HG03342 (cell line): ENCODE results near the gene B4GALT5.

Source experiments
- ATAC-seq: cut with Tn5 transposase; IDR thresholded peaks from one replicate; pipeline ENCODE4 v1.9.1; 2021; ENCODE audit warnings: mild to moderate bottlenecking, moderate library complexity; ENCODE audit not compliant: unreplicated experiment

The B4GALT5 gene

DNA sequence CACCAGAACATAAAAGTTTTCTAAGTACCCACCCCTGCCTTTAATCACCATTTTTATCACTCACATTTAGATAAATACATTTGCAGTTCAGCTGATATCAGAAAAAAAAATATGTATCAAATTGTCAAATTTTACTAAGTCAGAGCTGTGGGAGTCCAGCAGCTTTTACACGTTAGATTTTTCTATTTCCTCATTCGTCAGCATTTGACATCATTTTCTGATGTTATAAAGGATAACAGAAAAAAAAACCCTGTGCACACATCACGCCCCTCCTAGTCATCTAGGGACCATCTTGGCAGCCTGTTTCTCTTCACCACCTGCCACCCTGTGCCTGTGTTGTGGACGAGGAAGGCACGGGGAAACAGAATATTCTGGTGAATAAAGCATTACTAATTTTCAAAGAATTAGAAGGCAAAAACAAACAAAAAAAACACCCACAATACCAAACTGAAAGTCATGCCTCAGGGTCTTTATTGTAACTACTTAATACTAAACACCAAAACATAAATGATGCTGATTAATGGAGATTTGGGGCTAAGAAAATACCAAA lies 12.4 kb downstream of the B4GALT5 start:
- no peak for ATAC-seq

DNA sequence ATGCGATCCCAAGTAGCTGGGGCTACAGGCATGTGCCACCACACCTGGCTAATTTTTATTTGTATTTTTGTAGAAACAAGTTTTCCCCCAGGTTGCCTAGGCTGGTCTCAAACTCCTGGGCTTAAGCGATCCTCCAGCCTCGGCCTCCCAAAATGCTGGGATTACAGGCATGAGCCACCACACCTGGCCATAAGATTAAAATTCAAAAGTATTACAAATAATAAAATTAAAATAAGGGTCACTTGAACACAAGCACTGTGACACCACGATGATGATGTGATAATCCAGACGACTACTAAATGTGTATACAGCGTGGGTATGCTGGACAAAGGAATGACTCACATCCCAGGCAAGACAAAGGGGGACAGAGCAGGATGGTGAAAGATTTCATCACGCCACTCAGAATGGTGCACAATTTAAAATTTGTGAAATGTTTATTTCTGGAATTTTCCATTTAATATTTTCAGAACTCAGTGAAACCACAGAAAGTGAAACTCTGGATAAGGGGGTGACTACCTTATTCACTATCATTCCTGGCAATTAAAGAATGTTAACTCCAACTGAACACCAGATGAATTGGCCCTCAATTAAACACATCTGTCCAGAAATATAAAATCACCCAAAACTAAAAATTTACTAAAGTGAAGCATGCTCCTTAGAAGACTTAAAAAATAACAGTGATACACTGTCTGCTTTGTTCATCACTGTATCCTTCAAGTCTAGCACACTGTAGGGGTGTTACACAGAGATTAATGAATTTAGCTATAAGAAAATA lies 13.1 kb downstream of the B4GALT5 start:
- ATAC-seq: no peak

DNA sequence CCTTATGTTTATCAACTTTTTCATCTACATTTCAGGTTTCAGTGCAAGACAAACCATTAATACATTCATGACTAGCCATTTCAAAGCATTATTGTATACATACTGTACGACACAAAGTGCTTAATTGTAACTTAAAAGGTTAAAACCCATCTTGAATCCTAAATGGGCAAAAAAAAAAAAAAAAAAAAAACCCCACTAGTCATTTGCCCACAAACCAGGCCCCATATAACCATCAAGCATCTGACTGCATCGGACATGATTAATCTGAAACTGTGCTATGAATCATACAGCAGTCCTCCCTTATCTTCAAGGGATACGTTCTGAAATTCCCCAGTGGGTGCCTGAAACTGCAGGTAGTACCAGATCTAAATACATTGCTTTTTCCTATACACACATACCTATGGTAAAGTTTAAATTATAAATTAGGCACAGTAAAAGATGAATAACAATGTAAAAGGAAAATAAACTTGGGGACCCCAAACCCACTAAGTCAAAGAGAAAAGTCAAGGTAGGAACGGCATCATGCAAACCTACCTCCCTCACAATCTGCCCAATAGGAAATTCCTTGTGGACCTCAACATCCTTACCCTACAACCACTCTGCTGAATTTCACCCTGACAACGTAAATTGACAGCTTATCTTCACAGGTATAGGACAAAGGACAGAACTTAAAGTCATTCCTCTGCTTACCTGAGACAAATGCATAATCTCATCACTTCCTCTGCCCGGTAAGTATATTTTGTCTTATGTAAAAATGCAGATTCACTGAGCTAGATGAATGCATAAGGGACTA lies 14.3 kb downstream of the B4GALT5 start:
- peak; percentile 75 for ATAC-seq

DNA sequence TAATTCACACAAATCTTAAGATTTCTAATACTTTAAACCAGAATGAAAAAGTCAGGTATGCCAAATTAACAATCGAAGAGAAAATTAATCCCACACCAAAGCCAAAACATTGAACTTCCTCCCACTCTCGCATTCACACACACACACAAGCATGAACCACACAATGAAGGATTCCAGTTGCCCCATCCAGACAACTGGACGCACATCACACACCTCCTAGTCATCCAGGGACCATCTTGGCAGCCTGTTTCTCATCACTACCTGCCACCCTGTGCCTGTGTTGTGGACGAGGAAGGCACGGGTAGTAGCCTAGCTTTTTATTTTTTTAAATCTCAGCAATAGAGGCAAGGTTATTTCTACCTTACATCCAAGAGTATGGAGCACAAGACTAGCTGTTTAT lies 15.2 kb downstream of the B4GALT5 start:
- no peak for ATAC-seq

DNA sequence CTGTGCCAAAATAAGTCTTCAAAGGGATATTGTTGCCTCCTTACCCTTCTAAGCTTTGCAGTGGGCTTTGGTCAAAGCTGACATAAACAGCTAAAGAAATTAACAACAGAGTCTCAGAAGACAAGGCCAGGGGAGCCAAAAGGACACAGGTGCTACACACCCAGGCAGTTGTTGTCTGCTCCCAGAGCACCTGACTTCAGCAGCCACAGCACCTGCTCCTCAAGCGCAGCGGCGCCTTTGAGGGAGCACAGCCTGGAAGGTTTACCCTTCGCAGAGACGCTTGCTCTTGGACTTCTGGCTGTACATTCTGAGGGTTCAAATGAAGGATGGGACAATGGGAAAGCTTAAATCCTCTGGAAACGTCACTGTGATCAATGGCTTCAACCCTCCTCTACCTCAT lies 16.6 kb downstream of the B4GALT5 start:
- no peak for ATAC-seq

DNA sequence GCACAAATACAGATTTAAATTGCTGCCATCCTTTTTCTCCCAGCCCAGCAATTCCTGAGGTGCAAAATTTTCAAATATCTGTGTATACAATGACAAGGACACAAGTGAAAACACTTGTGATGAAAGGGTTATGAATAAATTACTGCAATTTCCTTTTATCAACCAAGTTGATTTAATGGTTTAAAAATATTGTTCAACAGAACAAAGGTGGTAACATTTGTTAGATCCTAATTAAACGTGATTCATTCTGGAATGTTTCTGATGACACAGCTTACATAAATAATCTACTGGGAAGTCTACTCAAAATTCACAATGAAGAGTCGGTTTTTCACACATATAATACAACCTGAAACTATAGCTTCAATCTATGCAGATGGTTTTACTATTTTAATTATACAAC lies 17.1 kb downstream of the B4GALT5 start:
- ATAC-seq: no peak

DNA sequence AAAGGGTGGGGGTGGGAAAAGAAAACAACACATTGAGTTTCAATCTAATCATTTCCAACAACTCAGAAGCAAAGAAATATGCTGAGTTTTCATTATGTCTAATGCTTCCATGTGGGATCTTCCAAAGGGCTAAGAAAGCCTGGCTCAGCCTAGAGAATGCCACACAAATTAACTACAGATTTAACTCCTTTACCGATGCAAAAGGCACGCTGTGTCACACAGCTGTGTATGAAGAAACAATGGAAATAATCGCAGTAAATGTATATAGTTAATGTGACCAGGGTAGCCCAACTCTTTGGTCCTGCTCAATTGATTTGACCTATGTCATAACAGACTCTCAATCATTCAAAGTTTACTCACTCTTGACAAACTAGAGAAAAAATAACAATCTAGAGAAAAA lies 17.8 kb downstream of the B4GALT5 start:
- ATAC-seq: no peak

DNA sequence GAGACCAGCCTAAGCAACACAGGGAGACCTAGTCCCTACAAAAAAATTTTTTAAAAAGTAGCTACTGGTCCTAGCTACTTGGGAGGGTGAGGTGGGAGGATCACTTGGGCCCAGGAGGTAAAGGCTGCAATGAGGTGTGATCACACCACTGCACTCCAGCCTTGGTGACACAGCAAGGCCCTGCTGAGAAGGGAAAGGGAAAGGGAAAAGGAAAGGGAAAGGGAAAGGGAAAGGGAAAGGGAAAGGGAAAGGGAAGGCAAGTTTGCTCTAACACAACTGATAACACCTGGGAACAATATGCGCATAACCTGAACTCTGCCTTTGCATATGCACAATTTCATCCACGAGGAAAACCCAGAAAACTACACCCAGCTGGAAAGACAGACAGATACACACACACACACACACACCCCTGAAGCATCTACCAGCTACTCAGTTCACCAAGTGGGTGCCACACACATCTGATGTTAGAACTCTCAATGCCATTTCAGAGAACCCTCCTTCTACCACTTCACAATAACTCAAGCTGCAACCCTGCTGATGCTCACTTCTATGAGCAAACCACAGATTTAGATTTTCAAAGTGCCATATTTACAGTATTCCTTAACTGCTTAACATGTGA lies 19.1 kb downstream of the B4GALT5 start:
- no peak for ATAC-seq

DNA sequence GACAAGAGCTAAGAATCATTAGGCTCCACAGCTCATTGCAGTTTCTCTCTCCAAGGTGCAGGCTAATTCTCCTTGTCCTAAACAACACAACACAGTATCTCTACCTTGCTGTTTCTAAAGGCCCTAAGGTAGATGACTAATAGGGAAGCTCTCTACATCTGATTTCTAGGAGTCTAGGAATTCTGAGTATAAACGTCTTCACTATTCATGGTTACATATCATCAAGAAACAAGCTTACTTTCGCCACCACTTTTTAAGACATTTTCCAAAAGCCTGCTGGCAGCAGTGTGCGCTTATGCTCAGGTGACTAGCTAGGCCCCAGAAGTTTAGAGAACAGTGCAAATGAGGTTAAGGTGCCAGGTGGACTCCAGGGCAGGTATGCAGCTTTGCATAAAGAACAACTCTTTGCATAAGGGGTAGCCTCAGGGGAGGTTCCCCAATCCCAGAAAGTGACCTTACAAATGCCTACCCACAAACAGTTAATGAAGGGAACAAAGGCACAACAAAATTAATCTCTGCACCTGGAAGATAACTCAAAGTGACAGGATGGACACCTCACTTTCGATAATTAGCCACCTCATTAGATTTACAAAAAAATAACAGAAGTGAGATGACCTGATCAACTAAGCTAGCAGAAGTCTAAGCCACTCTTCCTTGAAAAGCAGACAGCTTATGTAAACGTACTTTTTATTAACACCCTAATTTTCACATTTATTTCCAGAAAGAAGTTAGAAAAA lies 20.1 kb downstream of the B4GALT5 start:
- no peak for ATAC-seq

DNA sequence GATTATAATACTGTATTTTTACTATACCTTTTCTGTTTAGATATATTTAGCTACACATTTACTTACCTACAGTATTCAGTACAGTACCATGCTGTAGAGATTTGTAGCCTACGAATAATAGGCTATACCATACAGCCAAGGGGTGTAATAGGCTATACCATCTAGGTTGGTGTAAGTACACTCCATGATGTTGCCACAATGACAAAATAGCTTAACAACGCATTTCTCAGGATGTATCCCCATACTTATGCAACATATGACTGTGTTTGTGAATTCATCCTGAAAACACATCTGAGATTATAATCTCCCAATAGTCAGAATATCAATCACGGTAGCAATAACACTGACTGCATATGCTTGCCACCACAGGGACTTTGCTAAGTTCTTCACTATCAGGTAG lies 20.7 kb downstream of the B4GALT5 start:
- no peak for ATAC-seq

DNA sequence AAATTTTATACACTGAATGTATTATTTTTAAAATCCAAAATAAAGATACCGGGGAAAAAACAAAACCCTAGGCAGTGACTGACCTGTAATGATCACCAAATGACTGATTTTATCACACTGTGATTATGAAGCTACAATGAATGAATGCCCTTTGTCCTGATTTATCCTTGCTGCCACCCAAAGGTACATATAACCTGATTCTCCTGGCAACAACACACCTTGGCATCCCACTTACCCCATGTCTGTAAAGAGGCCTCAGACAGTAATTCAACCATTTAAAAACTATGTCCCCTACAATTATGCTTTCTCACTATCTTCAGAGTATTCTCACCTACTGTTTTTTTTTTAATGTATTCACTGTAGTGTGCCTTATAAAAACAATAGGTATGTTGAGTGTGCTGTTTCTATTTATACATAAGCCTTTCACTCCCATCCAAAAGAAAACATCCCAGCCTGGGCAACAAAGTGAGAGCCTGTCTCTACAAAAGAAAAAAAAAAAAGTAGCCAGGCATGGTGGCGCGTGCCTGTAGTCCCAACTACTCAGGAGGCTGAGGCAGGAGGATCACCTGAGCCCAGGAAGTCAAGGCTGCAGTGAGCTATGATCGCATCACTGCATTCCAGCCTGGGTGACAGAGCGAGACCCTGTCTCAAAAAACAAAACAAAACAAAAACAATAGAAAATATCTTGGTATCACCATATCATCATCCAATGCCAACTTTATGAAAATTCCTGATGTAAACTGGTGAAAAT lies 21.7 kb downstream of the B4GALT5 start:
- no peak for ATAC-seq

DNA sequence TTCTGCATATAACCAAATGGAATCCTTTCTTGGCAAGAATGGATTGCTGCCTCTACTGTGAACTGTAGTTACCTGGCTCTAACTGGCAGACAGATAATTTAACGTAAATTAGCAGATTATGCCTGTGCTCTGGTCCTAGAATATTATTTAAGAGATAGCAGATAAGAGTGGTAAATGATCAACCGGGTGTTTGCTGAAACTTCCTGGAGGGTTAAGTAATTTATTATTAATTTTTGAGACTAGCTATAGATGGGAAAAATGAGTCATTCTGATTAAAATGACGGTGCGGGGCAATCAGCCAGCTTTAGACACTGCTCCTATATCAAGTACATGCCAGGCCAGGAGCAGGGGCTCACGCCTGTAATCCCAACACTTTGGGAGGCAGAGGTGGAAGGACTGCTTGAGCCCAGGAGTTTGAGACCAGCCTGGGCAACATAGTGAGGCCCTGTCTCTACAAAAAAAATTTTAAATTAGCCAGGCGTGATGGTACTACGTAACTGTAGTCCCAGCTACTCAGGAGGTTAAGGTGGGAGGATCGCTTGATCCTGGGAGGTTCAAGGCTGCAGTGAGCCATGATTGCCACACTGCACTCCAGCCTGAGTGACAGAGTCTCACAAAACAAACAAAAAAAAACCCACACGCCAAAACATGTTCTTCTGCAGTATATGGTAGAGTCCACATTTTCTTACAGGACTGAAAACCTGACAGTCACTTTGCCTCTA lies 22.6 kb downstream of the B4GALT5 start:
- no peak for ATAC-seq

DNA sequence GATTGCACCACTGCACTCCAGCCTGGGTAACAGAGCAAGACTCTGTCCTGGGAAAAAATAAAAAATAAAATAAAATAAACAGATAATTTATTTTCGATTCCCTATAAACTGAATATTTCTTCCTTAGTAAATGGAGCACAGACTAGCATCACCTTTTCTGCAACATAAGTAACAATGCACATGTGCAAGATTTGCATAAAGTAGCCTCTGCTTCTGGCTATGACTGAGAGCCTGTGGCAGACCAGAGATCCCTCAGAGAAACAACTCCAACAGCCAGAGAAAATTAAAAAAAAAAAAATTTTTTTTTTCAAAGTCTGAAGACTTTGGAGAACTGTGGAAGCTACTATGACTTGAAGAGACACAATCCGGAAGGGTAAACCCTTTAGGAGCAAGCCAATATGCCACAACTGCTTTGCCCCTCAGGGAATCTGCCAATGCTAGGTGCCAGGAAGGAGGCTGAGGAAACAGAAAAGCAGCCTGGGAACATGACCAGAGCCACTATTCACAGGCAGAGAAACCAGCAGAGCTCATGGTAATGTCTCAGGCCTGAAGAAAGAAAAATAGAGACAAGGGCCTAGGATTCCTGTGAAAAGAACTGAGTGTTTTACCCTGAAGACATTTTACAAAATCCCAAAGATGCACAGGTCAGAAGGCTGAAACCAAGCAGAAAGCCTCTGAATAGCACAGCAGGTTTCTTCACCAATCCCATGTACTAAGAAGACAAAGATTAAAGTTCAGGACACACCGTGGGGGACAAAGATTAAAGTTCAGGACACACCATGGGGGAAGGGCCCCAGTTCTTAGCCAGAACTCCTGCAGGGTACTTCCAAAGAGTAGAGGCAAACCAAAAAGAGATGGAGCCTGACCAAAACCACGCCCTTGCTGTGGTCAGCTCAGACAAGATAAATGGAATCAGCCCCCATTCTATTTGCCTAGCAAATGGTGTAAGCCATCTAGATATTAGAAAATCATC lies 25.8 kb downstream of the B4GALT5 start:
- no peak for ATAC-seq

DNA sequence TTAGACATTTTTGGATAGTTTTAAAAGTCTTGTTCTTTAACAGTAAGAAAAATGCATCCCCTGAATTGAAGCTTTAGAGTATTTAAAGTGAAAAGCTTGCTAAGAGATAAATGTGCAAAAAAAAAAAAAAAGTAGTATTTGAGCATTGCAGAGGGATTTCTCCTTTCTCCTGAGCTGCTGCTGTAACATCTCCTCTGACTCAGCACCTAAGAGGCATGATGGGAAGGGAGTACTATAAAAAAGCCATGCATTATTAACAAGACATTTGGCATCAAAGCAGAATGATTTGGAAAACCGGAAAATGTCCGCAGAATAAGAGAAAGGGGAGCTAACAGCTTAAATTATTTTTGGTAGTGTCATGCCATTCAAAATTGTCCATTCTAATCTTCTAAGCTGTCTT lies 27.9 kb downstream of the B4GALT5 start:
- no peak for ATAC-seq

DNA sequence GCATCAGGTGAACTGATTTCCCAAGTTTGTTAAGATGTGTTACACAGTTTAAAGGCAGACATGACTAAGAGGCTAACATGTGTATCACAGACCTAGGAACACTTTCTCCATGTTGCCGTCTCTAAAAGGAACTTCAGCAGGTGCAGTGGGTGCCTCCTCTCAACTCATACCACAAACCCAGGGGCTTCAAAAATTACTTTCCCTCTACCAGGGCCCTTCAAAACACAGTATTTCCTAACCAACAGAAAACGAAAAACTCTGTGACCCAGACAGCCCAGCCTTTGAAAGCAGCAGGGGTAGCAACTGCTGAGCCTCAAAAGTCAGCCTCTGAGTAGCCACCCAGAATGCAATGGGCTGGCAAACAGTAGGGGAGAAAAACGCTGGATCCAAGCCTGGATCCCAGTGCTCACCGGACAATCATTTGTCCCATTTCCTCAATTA lies 28.5 kb downstream of the B4GALT5 start:
- ATAC-seq: no peak

DNA sequence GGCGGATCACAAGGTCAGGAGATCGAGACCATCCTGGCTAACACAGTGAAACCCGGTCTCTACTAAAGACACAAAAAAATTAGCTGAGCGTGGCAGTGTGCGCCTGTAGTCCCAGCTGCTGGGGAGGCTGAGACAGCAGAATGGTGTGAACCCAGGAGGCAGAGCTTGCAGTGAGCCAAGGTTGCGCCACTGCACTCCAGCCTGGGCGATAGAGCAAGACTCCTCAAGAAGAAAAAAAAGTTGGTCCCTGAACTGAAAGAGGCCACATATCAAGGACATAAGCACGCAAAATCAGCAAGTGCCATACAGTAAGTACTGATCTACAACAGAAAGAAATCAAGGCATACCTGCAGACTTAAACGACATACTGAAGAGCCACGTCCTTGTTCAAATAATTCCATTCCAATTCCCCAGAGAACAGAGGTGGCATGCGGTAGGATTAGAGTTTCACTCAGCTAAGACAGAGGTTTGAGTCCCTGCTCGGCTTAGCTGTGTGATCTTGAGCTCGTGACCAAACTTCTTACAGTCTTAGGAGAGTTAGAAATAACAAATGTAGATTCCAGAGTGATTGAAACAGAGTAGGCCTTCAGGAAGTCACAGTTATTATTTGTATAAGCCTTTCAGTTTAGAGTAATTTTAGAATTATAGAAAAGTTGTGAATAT lies 29.2 kb downstream of the B4GALT5 start:
- ATAC-seq: no peak

DNA sequence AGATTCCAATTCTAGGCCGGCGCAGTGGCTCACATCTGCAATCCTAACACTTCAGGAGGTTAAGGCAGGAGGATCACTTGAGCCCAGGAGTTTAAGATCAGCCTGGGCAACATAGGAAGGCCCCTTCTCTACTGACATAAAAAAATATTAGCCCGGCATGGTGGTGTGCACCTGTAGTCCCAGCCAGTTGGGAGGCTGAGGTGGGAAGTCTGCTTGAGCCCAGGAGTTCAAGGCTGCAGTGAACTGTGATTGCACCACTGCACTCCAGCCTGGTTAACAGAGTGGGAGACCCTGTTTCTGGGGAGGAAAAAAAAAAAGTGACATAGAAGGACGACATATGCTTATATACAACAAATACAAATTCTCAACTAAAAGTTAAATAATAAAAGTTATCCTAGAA lies 30.9 kb downstream of the B4GALT5 start:
- ATAC-seq: no peak

DNA sequence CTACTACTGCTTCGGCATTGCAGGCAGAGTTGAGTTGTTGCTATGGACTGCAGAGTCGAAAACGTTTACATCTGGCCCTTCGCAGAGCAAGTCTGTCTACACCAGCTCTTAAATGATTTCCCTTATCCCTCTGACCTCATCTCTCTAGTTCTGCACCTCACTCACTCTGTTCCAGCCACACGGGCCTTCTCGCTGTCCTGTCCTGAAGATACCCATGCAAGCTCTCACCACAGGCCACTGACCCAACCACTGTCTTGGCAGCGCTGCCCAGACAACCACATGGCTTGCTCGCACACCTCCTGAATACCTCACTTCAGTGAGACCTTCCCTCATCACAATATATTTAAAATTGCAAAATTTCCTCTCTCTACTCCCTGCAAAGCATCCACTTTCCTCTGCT lies 31.4 kb downstream of the B4GALT5 start:
- no peak for ATAC-seq
